Naive thymus-derived CD8-positive, alpha-beta T cell (primary cell): ENCODE measurements around the gene CHST11. TPM values are rescaled to one million over a fixed set of nuclear protein-coding genes. Genes with fewer than 3 reads are reported as not detected.

Experiments
- ATAC-seq, 2 donors: fragments of 150-1000 bp; cut with Tn5 transposase in 1 of 2; sonication (Bioruptor Pico), chemical (Tn5 transposase) in 1 of 2; 1 replicate in 1 of 2; 2 replicates in 1 of 2; pipeline ENCODE4 v1.10.0; 2021; ENCODE audit warnings: mild to moderate bottlenecking in 2 of 2, moderate library complexity in 2 of 2
- POLR2A ChIA-PET: fragments of 350-600 bp; sonication (Branson Sonifier 250); formaldehyde crosslinking; loops from one replicate; lab custom pipeline; 2021; ENCODE audit warnings: antibody characterized with exemption; lab: Charles Lee
- DNase-seq, 10 donors: peaks; one replicate each; pipeline versions ENCODE4 v3.0.0 to v3.0.0-alpha.2; 2020 to 2022
- H3K27ac Mint-ChIP-seq, 10 donors: one replicate each; pipeline ENCODE4 v1.8.0; 2020 to 2022; ENCODE audit warnings: mild to moderate bottlenecking in 10 of 10, mixed read lengths in 10 of 10, moderate library complexity in 4 of 10, inconsistent platforms in 1 of 10
- H3K27me3 Mint-ChIP-seq, 5 donors: one replicate each; pipeline ENCODE4 v1.8.0; 2021 to 2022; ENCODE audit warnings: mixed read lengths in 5 of 5
- H3K36me3 Mint-ChIP-seq, 3 donors: one replicate each; pipeline ENCODE4 v1.8.0; 2020 to 2022; ENCODE audit warnings: mixed read lengths in 3 of 3, mild to moderate bottlenecking in 2 of 3, inconsistent platforms in 1 of 3
- H3K4me1 Mint-ChIP-seq, 4 donors: one replicate each; pipeline ENCODE4 v1.8.0; 2021 to 2022; ENCODE audit warnings: mixed read lengths in 4 of 4
- H3K4me3 Mint-ChIP-seq, 10 donors: one replicate each; pipeline ENCODE4 v1.8.0; 2020 to 2022; ENCODE audit warnings: mild to moderate bottlenecking in 10 of 10, mixed read lengths in 10 of 10, moderate library complexity in 6 of 10, inconsistent platforms in 1 of 10
- H3K9me3 Mint-ChIP-seq, 9 donors: one replicate each; pipeline ENCODE4 v1.8.0; 2020 to 2022; ENCODE audit warnings: mixed read lengths in 9 of 9, mild to moderate bottlenecking in 3 of 9, inconsistent platforms in 1 of 9, moderate library complexity in 1 of 9
- polyA plus RNA-seq, 3 donors: library from polyadenylated mRNA; unstranded; fragments of 300-500 nt; fragmentation: Illumina TruSeq; gene quantifications; one replicate each; pipeline ENCODE4 v1.2.3, GENCODE V29; 2021
- total RNA-seq, 8 experiments: library from RNA in 2 of 8; stranded (reverse) in 2 of 8; gene quantifications; one replicate each; pipeline ENCODE4 v1.2.3 and lab custom pipeline; 2021 to 2026

The CHST11 gene
- total and polyA plus RNA-seq, 5 experiments from 2014 or later, result 23.1 to 35.6 (median 26.8) TPM

- Mint-ChIP-seq H3K9me3 (no peaks in the 10 kb centered on the region), H3K27ac (no peak overlapping the region), H3K36me3 (no peaks in the 10 kb centered on the region), H3K4me1 (peaks cover 4 to 7% (median 5%) of the 10 kb centered on the region in 4 donors), H3K4me3 (no peak overlapping the region), H3K27me3 (peaks cover 0 to 3% (median 0%) of the 10 kb centered on the region in 5 donors)
- ATAC-seq, result no peak
- no peak for DNase-seq
- POLR2A ChIA-PET, result interaction anchor here (0.7 to 1.3 kb wide), 2 partner anchors 9 to 326 kb away, joined by 3 read pairs; no protein-coding TSS in a partner anchor
Observed at GRCh38 chr12:104435765-104436164, 21.0 kb upstream of the CHST11 start.

GRCh38 chr12:104436790-104437189 lies 20.0 kb upstream of the CHST11 start:
- Mint-ChIP-seq H3K36me3 (no peaks in the 10 kb centered on the region), H3K27ac (no peak overlapping the region), H3K27me3 (peaks cover 0 to 3% (median 0%) of the 10 kb centered on the region in 5 donors), H3K9me3 (no peaks in the 10 kb centered on the region), H3K4me3 (peak overlapping the region in 1 of 10 donors; percentile 4), H3K4me1 (peaks cover 4 to 7% (median 5%) of the 10 kb centered on the region in 4 donors)
- POLR2A ChIA-PET, result interaction anchor here (0.6 kb wide), 1 partner anchor 146 kb away, joined by 7 read pairs; no protein-coding TSS in a partner anchor
- ATAC-seq (no peak), DNase-seq (no peak)

- POLR2A ChIA-PET, result no interaction called here
- DNase-seq (no peak), ATAC-seq (peak in 1 of 2 donors; percentile 43)
- no peaks in the 10 kb centered on the region for H3K36me3 Mint-ChIP-seq
- peaks cover 0 to 3% (median 0%) of the 10 kb centered on the region in 5 donors for H3K27me3 Mint-ChIP-seq
- H3K4me3 Mint-ChIP-seq, result no peak overlapping the region
- no peaks in the 10 kb centered on the region for H3K9me3 Mint-ChIP-seq
- H3K27ac Mint-ChIP-seq, result no peak overlapping the region
- peaks cover 4 to 12% (median 8%) of the 10 kb centered on the region in 4 donors for H3K4me1 Mint-ChIP-seq
Observed at GRCh38 chr12:104438134-104438533, 18.6 kb upstream of the CHST11 start.

DNA sequence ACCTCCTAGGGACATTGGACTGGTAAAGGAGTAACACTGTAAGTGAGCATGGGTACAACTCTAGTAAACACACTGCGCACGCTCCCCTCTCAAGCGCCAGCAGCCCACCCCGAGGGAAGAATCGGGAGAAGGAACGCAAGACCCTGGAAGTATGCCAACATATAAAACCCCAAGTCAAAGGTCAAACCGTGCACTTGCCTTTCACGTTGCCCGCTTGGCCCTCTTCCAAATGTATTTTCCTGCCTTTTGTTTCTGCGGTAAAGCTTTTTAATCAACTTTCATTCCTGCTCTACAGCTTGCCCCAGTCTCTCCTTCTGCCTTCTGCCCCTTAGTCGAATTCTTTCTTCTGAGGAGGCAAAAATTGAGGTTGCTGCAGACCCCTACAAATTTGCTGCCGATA lies 17.6 kb upstream of the CHST11 start:
- Mint-ChIP-seq H3K9me3 (no peaks in the 10 kb centered on the region), H3K4me1 (peaks cover 4 to 15% (median 8%) of the 10 kb centered on the region in 4 donors), H3K27ac (no peak overlapping the region), H3K36me3 (no peaks in the 10 kb centered on the region), H3K27me3 (peaks cover 0 to 3% (median 0%) of the 10 kb centered on the region in 5 donors), H3K4me3 (no peak overlapping the region)
- POLR2A ChIA-PET, result no interaction called here
- no peak for DNase-seq
- no peak for ATAC-seq

DNA sequence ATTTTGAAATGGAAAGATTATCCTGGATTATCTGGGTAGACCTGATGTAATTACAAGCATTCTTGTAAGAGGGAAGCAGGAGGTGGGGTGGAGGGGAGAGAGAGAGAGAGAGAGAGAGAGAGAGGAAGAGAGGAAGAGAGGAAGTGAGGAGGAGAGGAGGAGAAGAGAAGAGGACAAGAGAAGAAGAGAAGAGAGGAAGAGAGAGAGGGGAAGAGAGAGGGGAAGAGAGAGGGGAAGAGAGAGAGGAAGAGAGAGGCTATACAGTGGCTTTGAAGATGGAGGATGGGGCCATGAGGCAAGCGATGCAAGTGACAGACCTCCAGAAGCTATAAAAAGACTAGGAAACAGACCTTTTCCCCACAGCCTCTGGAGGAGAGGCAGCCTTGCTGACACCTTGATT lies 13.7 kb upstream of the CHST11 start:
- Mint-ChIP-seq H3K27me3 (no peaks in the 10 kb centered on the region), H3K4me1 (peaks cover 0 to 8% (median 3%) of the 10 kb centered on the region in 4 donors), H3K27ac (peak overlapping the region in 1 of 10 donors; percentile 53), H3K4me3 (no peak overlapping the region), H3K36me3 (no peaks in the 10 kb centered on the region), H3K9me3 (peaks cover 0 to 5% (median 0%) of the 10 kb centered on the region in 9 donors)
- ATAC-seq, result no peak
- DNase-seq, result no peak
- POLR2A ChIA-PET, result no interaction called here

DNA sequence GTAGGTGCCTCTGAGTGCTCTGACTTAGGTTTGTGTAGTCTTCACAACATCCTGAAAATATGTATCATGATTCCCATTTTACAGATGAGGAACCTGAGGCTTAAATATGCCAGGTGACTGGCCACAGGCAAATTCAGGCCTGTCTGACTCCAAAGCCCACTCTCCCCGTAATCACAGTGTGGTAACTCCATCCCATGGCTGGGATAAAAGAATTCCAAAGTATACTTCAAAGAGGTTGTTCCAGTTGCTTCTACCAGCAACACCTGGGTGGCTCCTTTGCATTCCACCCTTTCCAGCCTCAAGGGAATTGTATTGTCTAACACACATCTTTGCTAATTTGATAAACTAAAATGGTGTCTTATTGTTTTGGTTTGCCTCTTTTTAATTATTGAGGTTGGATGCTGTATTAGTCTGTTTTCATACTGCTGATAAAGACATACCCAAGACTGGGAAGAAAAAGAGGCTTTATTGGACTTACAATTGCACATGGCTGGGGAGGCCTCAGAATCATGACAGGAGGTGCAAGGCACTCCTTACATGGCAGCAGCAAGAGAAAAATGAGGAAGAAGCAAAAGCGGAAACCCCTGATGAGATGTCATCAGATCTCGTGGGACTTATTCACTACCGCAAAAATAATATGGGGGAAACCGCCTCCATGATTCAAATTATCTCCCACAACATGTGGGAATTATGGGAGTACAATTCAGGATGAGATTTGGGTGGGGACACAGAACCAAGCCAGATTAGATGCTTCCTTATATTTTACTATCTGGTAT lies 9.9 kb upstream of the CHST11 start:
- no peak overlapping the region for H3K4me3 Mint-ChIP-seq
- POLR2A ChIA-PET, result no interaction called here
- peaks cover 0 to 5% (median 0%) of the 10 kb centered on the region in 9 donors for H3K9me3 Mint-ChIP-seq
- H3K27ac Mint-ChIP-seq, result no peak overlapping the region
- H3K4me1 Mint-ChIP-seq, result peaks cover 0 to 8% (median 2%) of the 10 kb centered on the region in 4 donors
- DNase-seq (no peak), ATAC-seq (no peak)
- H3K36me3 Mint-ChIP-seq, result no peaks in the 10 kb centered on the region
- no peaks in the 10 kb centered on the region for H3K27me3 Mint-ChIP-seq

DNA sequence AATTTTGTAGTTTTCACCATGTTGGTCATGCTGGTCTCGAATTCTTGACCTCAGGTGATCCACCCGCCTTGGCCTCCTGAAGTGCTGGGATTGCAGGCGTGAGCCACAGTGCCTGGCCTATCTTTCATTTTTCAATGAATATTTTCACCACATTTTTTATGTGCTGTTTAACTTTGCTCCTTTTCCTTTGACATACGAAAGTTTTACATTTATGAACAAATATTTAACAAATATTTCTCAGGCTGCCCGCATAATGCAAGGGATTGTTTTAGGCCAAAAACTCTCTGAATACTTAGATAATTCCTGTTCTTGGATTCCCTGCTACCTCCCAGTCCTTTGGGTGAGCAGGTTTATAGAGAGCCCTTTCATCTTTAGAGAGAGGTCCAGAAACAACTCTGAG lies 8.7 kb upstream of the CHST11 start:
- Mint-ChIP-seq H3K4me3 (no peak overlapping the region), H3K27me3 (no peaks in the 10 kb centered on the region), H3K9me3 (peaks cover 0 to 5% (median 0%) of the 10 kb centered on the region in 9 donors), H3K27ac (no peak overlapping the region), H3K4me1 (peaks cover 0 to 3% (median under 1%) of the 10 kb centered on the region in 4 donors), H3K36me3 (no peaks in the 10 kb centered on the region)
- POLR2A ChIA-PET, result no interaction called here
- DNase-seq, result no peak
- ATAC-seq, result no peak

GRCh38 chr12:104448451-104448850 lies 8.3 kb upstream of the CHST11 start:
- H3K9me3 Mint-ChIP-seq, result peaks cover 0 to 5% (median 0%) of the 10 kb centered on the region in 9 donors
- H3K27me3 Mint-ChIP-seq, result no peaks in the 10 kb centered on the region
- peak overlapping the region in 1 of 10 donors; percentile 66 for H3K27ac Mint-ChIP-seq
- ATAC-seq (no peak), DNase-seq (no peak)
- H3K4me1 Mint-ChIP-seq, result no peaks in the 10 kb centered on the region
- H3K4me3 Mint-ChIP-seq, result no peak overlapping the region
- no peaks in the 10 kb centered on the region for H3K36me3 Mint-ChIP-seq
- POLR2A ChIA-PET, result no interaction called here

DNA sequence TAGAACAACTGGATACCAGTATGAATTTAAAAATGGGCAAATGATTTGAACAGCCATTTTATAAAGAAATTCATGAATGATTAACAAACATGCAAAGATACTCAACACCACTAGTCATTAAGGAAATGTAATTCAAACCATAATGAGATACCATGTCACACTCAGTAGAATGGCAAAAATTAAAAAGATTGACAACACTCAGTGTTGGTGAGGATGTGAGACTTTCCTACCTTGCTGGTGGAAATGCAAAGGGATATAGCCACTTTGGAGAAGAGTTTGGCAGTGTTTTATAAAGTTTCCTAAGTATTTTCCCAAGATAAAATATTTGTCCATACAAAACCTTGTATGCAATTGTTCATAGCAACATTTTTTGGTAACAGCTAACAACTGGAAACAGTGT lies 6.0 kb upstream of the CHST11 start:
- no peak for ATAC-seq
- Mint-ChIP-seq H3K4me3 (no peak overlapping the region), H3K4me1 (peaks cover 0 to 14% (median 6%) of the 10 kb centered on the region in 4 donors), H3K9me3 (peaks cover 0 to 5% (median 0%) of the 10 kb centered on the region in 9 donors), H3K27ac (no peak overlapping the region), H3K36me3 (no peaks in the 10 kb centered on the region), H3K27me3 (no peaks in the 10 kb centered on the region)
- POLR2A ChIA-PET, result no interaction called here
- DNase-seq, result no peak

- POLR2A ChIA-PET, result no interaction called here
- no peaks in the 10 kb centered on the region for H3K27me3 Mint-ChIP-seq
- no peak for DNase-seq
- H3K27ac Mint-ChIP-seq, result no peak overlapping the region
- peaks cover 1 to 25% (median 14%) of the 10 kb centered on the region in 4 donors for H3K4me1 Mint-ChIP-seq
- H3K4me3 Mint-ChIP-seq, result no peak overlapping the region
- H3K9me3 Mint-ChIP-seq, result peaks cover 0 to 3% (median 0%) of the 10 kb centered on the region in 9 donors
- no peaks in the 10 kb centered on the region for H3K36me3 Mint-ChIP-seq
- ATAC-seq, result no peak
Observed at GRCh38 chr12:104452087-104452486, 4.7 kb upstream of the CHST11 start.

- POLR2A ChIA-PET, result no interaction called here
- peaks cover 0 to 3% (median 0%) of the 10 kb centered on the region in 9 donors for H3K9me3 Mint-ChIP-seq
- no peak overlapping the region for H3K27ac Mint-ChIP-seq
- H3K4me3 Mint-ChIP-seq, result no peak overlapping the region
- H3K36me3 Mint-ChIP-seq, result peaks cover 0 to 5% (median 0%) of the 10 kb centered on the region in 3 donors
- DNase-seq, result no peak
- no peaks in the 10 kb centered on the region for H3K27me3 Mint-ChIP-seq
- ATAC-seq, result no peak
- peaks cover 1 to 25% (median 14%) of the 10 kb centered on the region in 4 donors for H3K4me1 Mint-ChIP-seq
Observed at GRCh38 chr12:104453133-104453532, 3.6 kb upstream of the CHST11 start.

DNA sequence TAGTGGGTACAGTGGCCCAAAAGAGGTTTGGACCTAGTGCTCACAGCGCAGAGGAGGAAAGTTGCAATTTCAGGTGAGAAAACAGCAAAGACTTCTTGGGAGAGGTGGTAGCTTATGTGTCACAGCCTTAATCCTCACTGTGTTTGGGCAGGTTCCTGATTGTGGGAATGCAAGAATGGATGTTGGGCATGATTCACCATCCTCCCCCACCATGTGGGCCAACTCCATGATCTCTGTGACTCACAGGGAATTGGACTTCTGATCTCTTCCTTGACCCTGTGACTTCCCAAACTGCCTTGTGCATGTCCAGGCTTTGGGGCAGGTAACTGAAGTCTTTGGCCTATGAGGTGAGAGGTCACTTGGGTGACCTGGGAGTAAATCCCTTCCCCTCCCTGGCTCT lies 1.8 kb upstream of the CHST11 start:
- H3K4me3 Mint-ChIP-seq, result peak overlapping the region in 5 of 10 donors; percentile 39 to 100 (median 94)
- peaks cover 3 to 36% (median 29%) of the 10 kb centered on the region in 4 donors for H3K4me1 Mint-ChIP-seq
- peaks cover 0 to 3% (median 0%) of the 10 kb centered on the region in 9 donors for H3K9me3 Mint-ChIP-seq
- ATAC-seq (no peak), DNase-seq (no peak)
- peak overlapping the region in 1 of 10 donors; percentile 32 for H3K27ac Mint-ChIP-seq
- H3K36me3 Mint-ChIP-seq, result peaks cover 0 to 5% (median 0%) of the 10 kb centered on the region in 3 donors
- POLR2A ChIA-PET, result no interaction called here
- no peaks in the 10 kb centered on the region for H3K27me3 Mint-ChIP-seq
